IMR-90 (cell line): ENCODE measurements around the gene LYPD6. TPM values are rescaled to one million over a fixed set of nuclear protein-coding genes. Genes with fewer than 3 reads are reported as not detected.

ENCODE experiments used
- ATAC-seq: fragments of 200-7000 bp; cut with Tn5 transposase; 2 replicates; pipeline ENCODE4 v1.9.1; 2020; ENCODE audit warnings: low read depth, mild to moderate bottlenecking, moderate library complexity
- BruUV-seq: library from RNA; stranded (reverse); fragments of 400-500 nt; replicated peaks from 2 replicates; lab custom pipeline; 2021; lab: Mats Ljungman, UMichigan
- CTCF ChIA-PET: fragments of 300-600 bp; formaldehyde crosslinking; extraction: SDS; loops from one replicate; lab custom pipeline; 2021; ENCODE audit warnings: antibody characterized with exemption; lab: Yijun Ruan, JAX
- POLR2A ChIA-PET: fragments of 300-600 bp; sonication (Branson Sonifier 250); formaldehyde crosslinking; loops from one replicate; lab custom pipeline; 2022; ENCODE audit warnings: antibody characterized with exemption; ENCODE audit not compliant: unreplicated experiment; lab: Charles Lee
- DNase-seq: peaks from one replicate; pipeline ENCODE4 v3.0.0; 2013
- H2AFZ ChIP-seq: replicated peaks from 2 replicates; pipeline ENCODE3; 2013; ENCODE audit warnings: low read length, mild to moderate bottlenecking; ENCODE audit not compliant: poor library complexity
- H2AK5ac ChIP-seq: 2 replicates; pipeline ENCODE4 v1.6.1; 2013; ENCODE audit warnings: low read depth, low read length, inconsistent platforms
- H2AK9ac ChIP-seq: replicated peaks from 2 replicates; pipeline ENCODE3; 2013; ENCODE audit warnings: mild to moderate bottlenecking, low read depth, low read length, moderate library complexity; ENCODE audit not compliant: poor library complexity
- H2BK120ac ChIP-seq: 2 replicates; pipeline ENCODE4 v1.6.1; 2013; ENCODE audit warnings: low read depth, low read length, inconsistent platforms
- H2BK15ac ChIP-seq: 3 replicates; pipeline ENCODE4 v1.6.1; 2013; ENCODE audit warnings: low read depth, low read length, inconsistent platforms
- H2BK20ac ChIP-seq: 2 replicates; pipeline ENCODE4 v1.6.1; 2013; ENCODE audit warnings: low read depth, mild to moderate bottlenecking, inconsistent platforms, low read length, moderate library complexity
- H2BK5ac ChIP-seq: 2 replicates; pipeline ENCODE4 v1.6.1; 2013; ENCODE audit warnings: mild to moderate bottlenecking, low read depth, low read length, inconsistent platforms; ENCODE audit not compliant: poor library complexity, severe bottlenecking
- H3K14ac ChIP-seq: replicated peaks from 2 replicates; pipeline ENCODE4 v1.6.1; 2013; ENCODE audit warnings: low read depth, low read length, inconsistent platforms
- H3K18ac ChIP-seq: 2 replicates; pipeline ENCODE4 v1.6.1; 2013; ENCODE audit warnings: low read depth, low read length, control low read depth
- H3K23ac ChIP-seq: 2 replicates; pipeline ENCODE4 v1.6.1; 2013; ENCODE audit warnings: low read depth, low read length, inconsistent platforms
- H3K27ac ChIP-seq: 2 replicates; pipeline ENCODE4 v1.5.1; 2013; ENCODE audit warnings: mild to moderate bottlenecking, control low read depth, low read length; ENCODE audit not compliant: insufficient read depth
- H3K27me3 ChIP-seq: 2 replicates; pipeline ENCODE4 v1.6.1; 2013; ENCODE audit warnings: low read length; ENCODE audit not compliant: control insufficient read depth, insufficient read depth
- H3K36me3 ChIP-seq: 2 replicates; pipeline ENCODE4 v1.6.1; 2013; ENCODE audit warnings: low read length, mixed read lengths; ENCODE audit not compliant: control insufficient read depth, insufficient read depth
- H3K4ac ChIP-seq: 2 replicates; pipeline ENCODE4 v1.6.1; 2013; ENCODE audit warnings: low read depth, low read length, inconsistent platforms
- H3K4me1 ChIP-seq: 2 replicates; pipeline ENCODE4 v1.6.1; 2013; ENCODE audit warnings: low read length, mixed read lengths; ENCODE audit not compliant: control insufficient read depth, insufficient read depth
- H3K4me2 ChIP-seq: 2 replicates; pipeline ENCODE4 v1.6.1; 2013; ENCODE audit warnings: low read depth, mild to moderate bottlenecking, control low read depth, low read length, moderate library complexity
- H3K4me3 ChIP-seq: 2 replicates; pipeline ENCODE4 v1.5.1; 2013; ENCODE audit warnings: low read depth, mild to moderate bottlenecking, control low read depth, low read length, moderate library complexity; ENCODE audit not compliant: insufficient read depth
- H3K56ac ChIP-seq: 2 replicates; pipeline ENCODE4 v1.6.1; 2013; ENCODE audit warnings: low read length, inconsistent platforms; ENCODE audit not compliant: insufficient read depth; ENCODE audit errors: extremely low read depth
- H3K79me1 ChIP-seq, 2 experiments: 2 replicates each; pipeline ENCODE4 v1.6.1; 2013; ENCODE audit warnings: low read length in 2 of 2, inconsistent platforms in 1 of 2, low read depth in 1 of 2
- H3K9ac ChIP-seq: 2 replicates; pipeline ENCODE4 v1.6.1; 2013; ENCODE audit warnings: low read depth, low read length, control low read depth
- H3K9me1 ChIP-seq: 2 replicates; pipeline ENCODE4 v1.6.1; 2013; ENCODE audit warnings: low read length, inconsistent platforms; ENCODE audit not compliant: insufficient read depth
- H3K9me3 ChIP-seq: 2 replicates; pipeline ENCODE4 v1.6.1; 2013; ENCODE audit warnings: low read length; ENCODE audit not compliant: control insufficient read depth, insufficient read depth
- H4K20me1 ChIP-seq: 2 replicates; pipeline ENCODE4 v1.6.1; 2013; ENCODE audit warnings: low read length, inconsistent platforms; ENCODE audit not compliant: insufficient read depth
- H4K5ac ChIP-seq: 2 replicates; pipeline ENCODE4 v1.6.1; 2013; ENCODE audit warnings: mild to moderate bottlenecking, low read depth, low read length, control low read depth
- H4K8ac ChIP-seq, 2 experiments: 2 replicates each; pipeline ENCODE4 v1.6.1; 2013; ENCODE audit warnings: low read depth in 2 of 2, low read length in 2 of 2, control low read depth in 1 of 2, inconsistent platforms in 1 of 2
- H4K91ac ChIP-seq: 2 replicates; pipeline ENCODE4 v1.6.1; 2013; ENCODE audit warnings: low read depth, low read length, inconsistent platforms; ENCODE audit not compliant: insufficient read depth
- CEBPB ChIP-seq: IDR thresholded peaks from 2 replicates; pipeline ENCODE4 v1.6.1; 2012; ENCODE audit warnings: low read depth, low read length, improper control_type of control experiment
- CHD1 ChIP-seq: IDR thresholded peaks from 2 replicates; pipeline ENCODE4 v1.6.1; 2012; ENCODE audit warnings: low read depth, low read length, improper control_type of control experiment
- FOS ChIP-seq: fragments of 150-350 bp; IDR thresholded peaks from 2 replicates; pipeline ENCODE4 v1.6.1; 2016; ENCODE audit warnings: low read depth, low read length
- MXI1 ChIP-seq: IDR thresholded peaks from 2 replicates; pipeline ENCODE4 v1.6.1; 2012; ENCODE audit warnings: low read depth, mild to moderate bottlenecking, low read length, moderate library complexity, borderline replicate concordance
- NFE2L2 ChIP-seq: fragments of 150-350 bp; IDR thresholded peaks from 2 replicates; pipeline ENCODE4 v1.6.1; 2016; ENCODE audit warnings: low read depth, mild to moderate bottlenecking, low read length
- RAD21 ChIP-seq: IDR thresholded peaks from 2 replicates; pipeline ENCODE4 v1.6.1; 2012; ENCODE audit warnings: low read length, improper control_type of control experiment
- RCOR1 ChIP-seq: IDR thresholded peaks from 2 replicates; pipeline ENCODE4 v1.6.1; 2012; ENCODE audit warnings: mild to moderate bottlenecking, low read length, improper control_type of control experiment; ENCODE audit not compliant: insufficient replicate concordance
- RFX5 ChIP-seq: IDR thresholded peaks from 2 replicates; pipeline ENCODE4 v1.8.0; 2012; ENCODE audit warnings: low read depth, mild to moderate bottlenecking, low read length, moderate library complexity
- SMC3 ChIP-seq: fragments of 150-350 bp; IDR thresholded peaks from 2 replicates; pipeline ENCODE4 v1.6.1; 2016; ENCODE audit warnings: low read depth, mild to moderate bottlenecking, antibody characterized with exemption, low read length, moderate library complexity
- USF2 ChIP-seq: fragments of 150-350 bp; IDR thresholded peaks from 2 replicates; pipeline ENCODE4 v1.6.1; 2017; ENCODE audit warnings: mild to moderate bottlenecking, antibody characterized with exemption, low read length, low read depth
- WGBS, 2 experiments: methylation state at CpG; one replicate each; pipeline versions ENCODE4 v1.1.5 to v1.1.7; 2013; ENCODE audit warnings: missing lambda C conversion rate in 2 of 2; ENCODE audit not compliant: insufficient read length in 1 of 2; ENCODE audit errors: extremely low coverage in 2 of 2; 5-methylcytosine and 5-hydroxymethylcytosine counted together
- dilution Hi-C: fragments of 300-500 bp; cut with HindIII; formaldehyde crosslinking; loops from one replicate; pipeline ENCODE4 v1.14.3; 2018; ENCODE audit warnings: low sequenced_read_pairs; ENCODE audit not compliant: unreplicated experiment
- in situ Hi-C: fragments of 300-500 bp; cut with MboI; formaldehyde crosslinking; loops from 3 replicates; pipeline ENCODE4 v1.14.3; 2019; ENCODE audit warnings: low sequenced_read_pairs, inconsistent platforms, mixed read lengths
- intact Hi-C: fragments of 100-400 bp; cut with micrococcal nuclease; formaldehyde crosslinking; loops from 2 replicates; pipeline ENCODE4 v1.10.0; 2022
- polyA plus RNA-seq, 3 experiments: library from polyadenylated mRNA; depleted of rRNA; stranded (reverse); fragments of >200 nt; gene quantifications; 2 replicates each; pipeline ENCODE4 v1.2.3, GENCODE V29; 2012; ENCODE audit warnings: low replicate concordance in 1 of 3
- total RNA-seq: library from RNA; depleted of rRNA; stranded (reverse); fragments of >200 nt; gene quantifications from 2 replicates; pipeline ENCODE4 v1.2.3, GENCODE V29; 2012

Gene LYPD6
- total and polyA plus RNA-seq, 2 of the 4 experiments (the other 2 are of a cell fraction): 0.87 to 0.90 TPM

DNA sequence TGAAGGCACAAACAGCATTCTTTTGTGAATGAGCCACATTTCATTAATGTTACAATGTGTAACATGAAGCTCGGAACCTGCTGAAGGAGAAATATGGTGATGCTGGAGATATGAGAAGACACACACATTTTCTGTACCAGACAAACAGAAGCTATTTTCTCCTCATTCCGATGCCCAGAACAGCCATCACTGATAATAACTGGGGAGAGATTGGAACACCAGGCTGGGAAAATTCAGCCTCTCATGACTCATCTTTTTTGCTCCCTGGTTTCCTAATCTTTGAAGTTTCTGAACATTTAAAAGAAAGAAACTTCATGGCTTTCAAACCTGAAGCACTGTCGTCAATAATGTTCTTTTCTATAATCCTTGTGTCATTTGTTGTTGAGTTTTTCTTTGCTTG is 110.9 kb downstream of the LYPD6 start:
- H3K4ac ChIP-seq: no peak overlapping the region
- no peaks in the 10 kb centered on the region for H3K27me3 ChIP-seq
- no peaks in the 10 kb centered on the region for H3K36me3 ChIP-seq
- DNase-seq: no peak
- H4K5ac ChIP-seq: no peak overlapping the region
- no peaks in the 10 kb centered on the region for H3K9me1 ChIP-seq
- no peak for ATAC-seq
- intact Hi-C loops: no loop called here
- no peak overlapping the region for H2AFZ ChIP-seq
- CTCF ChIA-PET: interaction anchor here (1.0 kb wide), 1 partner anchor 11 kb away, joined by 4 read pairs; no protein-coding TSS in a partner anchor
- H3K14ac ChIP-seq: no peak overlapping the region
- H4K91ac ChIP-seq: no peak overlapping the region
- H3K18ac ChIP-seq: no peak overlapping the region
- H3K27ac ChIP-seq: no peak overlapping the region
- no peak overlapping the region for H2AK9ac ChIP-seq
- no peak overlapping the region for H3K23ac ChIP-seq
- no peak overlapping the region for H3K9ac ChIP-seq
- no peaks in the 10 kb centered on the region for H3K79me1 ChIP-seq
- BruUV-seq: no TSS peak
- WGBS, 2 experiments: no CpG with 5 or more reads among the region's 3 CpGs
- dilution Hi-C loops: no loop called here
- no peak overlapping the region for H3K4me3 ChIP-seq
- no peaks in the 10 kb centered on the region for H3K4me1 ChIP-seq
- POLR2A ChIA-PET: interaction anchor here (0.6 kb wide), 1 partner anchor 27 kb away, joined by 3 read pairs; no protein-coding TSS in a partner anchor
- H4K20me1 ChIP-seq: no peaks in the 10 kb centered on the region
- in situ Hi-C loops: no loop called here
- no peak overlapping the region for H3K4me2 ChIP-seq
- no peak overlapping the region for H2BK5ac ChIP-seq
- H4K8ac ChIP-seq: no peak overlapping the region
- H2BK15ac ChIP-seq: no peak overlapping the region
- no peak overlapping the region for H3K56ac ChIP-seq
- TF ChIP-seq NFE2L2: no peak
- TF ChIP-seq RAD21: no peak
- no peak for TF ChIP-seq CHD1
- no peak for TF ChIP-seq SMC3
- no peak for TF ChIP-seq MXI1
- no peak for TF ChIP-seq FOS
- TF ChIP-seq RCOR1: no peak
- no peak for TF ChIP-seq USF2
- no peak for TF ChIP-seq CEBPB
- TF ChIP-seq RFX5: no peak
- H3K9me3 ChIP-seq: no peaks in the 10 kb centered on the region
- H2BK120ac ChIP-seq: no peak overlapping the region
- no peak overlapping the region for H2AK5ac ChIP-seq
- H2BK20ac ChIP-seq: no peak overlapping the region
